HFF-Myc (cell line): ENCODE measurements around the gene PAN3.

Experiments used
- DNase-seq: peaks from one replicate; pipeline ENCODE4 v3.0.0-alpha.2; 2011; ENCODE audit warnings: low read depth; ENCODE audit errors: extremely low read depth
- H3K4me3 ChIP-seq: replicated peaks from 2 replicates; pipeline ENCODE4 v1.5.1; 2011; ENCODE audit warnings: low read depth, mild to moderate bottlenecking, control low read depth, low read length
- CTCF ChIP-seq: IDR thresholded peaks from 2 replicates; pipeline ENCODE4 v1.5.1; 2012; ENCODE audit warnings: mild to moderate bottlenecking, low read depth, low read length, control low read depth; ENCODE audit errors: missing control alignments

Gene PAN3

GRCh38 chr13:28273919-28274318 lies 135.6 kb downstream of the PAN3 start:
- DNase-seq, result no peak
- TF ChIP-seq CTCF, result no peak

GRCh38 chr13:28282451-28282850 lies 144.1 kb downstream of the PAN3 start:
- H3K4me3 ChIP-seq, result no peak overlapping the region
- no peak for DNase-seq
- no peak for TF ChIP-seq CTCF

More at GRCh38 chr13:28273919-28274318, 135.6 kb downstream of the PAN3 start:
- H3K4me3 ChIP-seq, result no peak overlapping the region

- H3K4me3 ChIP-seq, result no peak overlapping the region
- TF ChIP-seq CTCF, result no peak
- no peak for DNase-seq
Measured at GRCh38 chr13:28283600-28283999, 145.3 kb downstream of the PAN3 start.

- H3K4me3 ChIP-seq, result no peak overlapping the region
- no peak for TF ChIP-seq CTCF
- no peak for DNase-seq
Measured at GRCh38 chr13:28286263-28286662, 147.9 kb downstream of the PAN3 start.

GRCh38 chr13:28297341-28297740 lies 159.0 kb downstream of the PAN3 start:
- DNase-seq, result no peak

GRCh38 chr13:28299916-28300315 lies 161.6 kb downstream of the PAN3 start:
- no peak for TF ChIP-seq CTCF
- no peak overlapping the region for H3K4me3 ChIP-seq
- no peak for DNase-seq

More at GRCh38 chr13:28297341-28297740, 159.0 kb downstream of the PAN3 start:
- no peak overlapping the region for H3K4me3 ChIP-seq
- no peak for TF ChIP-seq CTCF

- no peak for TF ChIP-seq CTCF
- H3K4me3 ChIP-seq, result no peak overlapping the region
- no peak for DNase-seq
Measured at GRCh38 chr13:28301839-28302238, 163.5 kb downstream of the PAN3 start.
